ENCODE data around the gene TSPO.
"Not testable (repeated sequence)": the region's sequence is repeated elsewhere in the genome, so short reads cannot be mapped to it uniquely, and the experiment has no call there.

Gene TSPO

GRCh38 chr22:43151251-43152002, at the start of gene TSPO:
Gene TSPO, plus strand, starts transcription at chr22:43151559. Its CDS starts 7,680 bp downstream, at chr22:43159239.
- DNase-seq (ENCODE audit: low read depth in 2 of 2): peak; percentile 42 to 52

GRCh38 chr22:43104056-43104625, 47.2 kb upstream of the TSPO start:
- not testable (repeated sequence) for DNase-seq (ENCODE audit: low read depth in 2 of 2)

- not testable (repeated sequence) for DNase-seq (ENCODE audit: low read depth in 2 of 2)
Observed at GRCh38 chr22:43104950-43105349, 46.4 kb upstream of the TSPO start.

DNA sequence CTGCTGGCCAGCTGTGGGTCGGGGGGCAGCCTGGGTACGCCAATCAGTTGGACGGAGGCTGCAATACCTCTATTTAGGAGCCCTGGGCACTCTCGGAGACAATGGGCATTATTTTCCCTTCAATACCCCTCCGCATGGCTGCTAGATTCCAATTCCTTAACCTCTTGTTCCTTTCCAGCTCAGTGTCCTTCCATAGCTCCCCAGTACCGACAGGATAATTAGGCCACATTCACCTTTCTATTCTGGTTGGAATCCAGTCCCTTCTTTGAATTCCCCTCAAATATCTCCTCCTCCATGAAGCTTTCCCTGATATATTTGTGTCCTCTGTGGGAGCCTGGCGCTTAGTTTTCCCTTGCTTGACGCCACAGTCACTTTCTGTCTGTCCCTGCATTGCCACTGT, 45.1 kb upstream of the TSPO start:
- DNase-seq (ENCODE audit: low read depth in 2 of 2): no peak

DNA sequence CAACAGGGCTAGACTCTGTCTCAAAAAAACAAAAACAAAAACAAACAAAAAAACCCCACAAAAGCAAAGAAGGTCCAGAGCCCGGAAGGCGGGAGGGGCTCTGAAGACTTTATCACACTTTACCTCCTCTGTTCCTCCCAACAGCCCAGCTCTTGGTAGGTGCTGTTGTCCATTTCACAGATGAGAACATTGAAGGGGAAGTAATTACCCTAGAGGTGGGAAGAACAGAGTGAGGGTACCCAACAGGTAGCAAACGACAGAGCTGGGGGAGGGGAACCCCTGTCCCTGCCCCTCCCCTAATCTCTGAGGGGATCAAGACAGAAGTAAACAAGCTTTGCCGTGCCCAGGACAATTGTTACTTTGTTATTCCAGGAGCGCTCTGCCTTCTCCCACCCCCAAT, 41.8 kb upstream of the TSPO start:
- no peak for DNase-seq (ENCODE audit: low read depth in 2 of 2)

DNA sequence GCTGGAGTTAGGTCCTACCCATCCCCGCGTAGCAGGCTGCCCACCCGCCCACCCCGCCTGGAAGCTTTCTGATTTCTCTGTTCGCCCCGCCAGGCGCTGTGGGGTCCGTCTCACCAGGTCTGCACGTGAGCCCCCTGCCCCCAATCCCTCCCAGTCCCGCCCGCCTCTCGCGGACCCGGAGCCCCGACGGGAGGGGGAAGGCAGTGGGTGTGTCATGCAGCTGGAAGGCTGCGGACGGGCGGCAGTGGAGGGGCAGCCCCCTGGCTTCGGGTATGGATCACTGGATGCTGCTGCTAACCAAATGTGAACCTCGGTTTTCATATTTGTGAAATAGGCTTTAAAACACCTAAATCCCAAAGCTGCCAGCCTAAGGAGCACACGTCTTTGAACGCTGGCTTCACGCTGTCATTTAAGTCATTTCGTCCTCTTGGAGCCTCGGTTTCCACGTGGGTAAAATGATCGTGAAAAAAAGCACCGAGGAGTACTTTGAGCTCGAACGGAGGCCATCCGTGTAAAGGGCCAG, 41.4 kb upstream of the TSPO start:
- DNase-seq (ENCODE audit: low read depth in 2 of 2): no peak

- DNase-seq (ENCODE audit: low read depth in 2 of 2): peak in 1 of 2 donors; percentile 19
Observed at GRCh38 chr22:43110444-43110926, 40.9 kb upstream of the TSPO start, which contains the start of gene BIK. Gene BIK, plus strand, starts transcription at chr22:43110750. Its CDS starts 13,273 bp downstream, at chr22:43124023.

- no peak for DNase-seq (ENCODE audit: low read depth in 2 of 2)
Observed at GRCh38 chr22:43110927-43111623, 40.3 kb upstream of the TSPO start.

DNA sequence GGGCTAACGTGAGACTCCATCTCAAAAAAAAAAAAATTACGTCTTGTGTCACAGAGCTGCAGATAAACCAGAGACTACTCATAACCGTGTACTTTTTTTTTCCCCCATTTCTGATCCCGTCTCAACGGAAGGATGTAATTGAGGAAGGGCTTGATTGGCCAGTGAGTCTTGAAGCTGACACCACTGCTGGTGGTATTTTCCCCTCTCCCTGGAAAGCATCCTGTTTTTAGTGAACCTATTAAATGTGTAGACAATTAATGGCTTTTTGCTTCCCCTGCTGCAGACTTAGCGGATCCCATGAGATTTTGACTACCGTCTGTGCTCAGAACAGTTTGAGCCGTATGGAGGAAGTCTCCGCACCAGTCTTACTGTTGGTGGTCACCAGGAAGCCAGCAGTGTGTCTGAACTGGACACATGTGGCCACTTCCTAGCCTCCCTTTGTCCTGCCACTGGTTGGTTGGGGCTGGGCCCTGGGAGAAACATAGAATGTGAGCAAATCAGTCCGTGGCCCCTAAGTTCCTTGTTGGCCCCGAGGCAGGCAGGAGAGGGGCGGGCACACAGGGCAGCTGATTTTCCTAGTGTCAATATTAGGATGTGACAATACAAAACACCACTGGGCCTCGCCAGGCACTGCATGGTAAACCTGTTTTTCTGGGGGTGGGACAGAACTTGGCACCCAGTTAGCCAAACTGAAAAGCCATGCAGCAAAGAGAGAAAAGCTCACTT, 37.7 kb upstream of the TSPO start:
- DNase-seq (ENCODE audit: low read depth in 2 of 2): no peak

DNA sequence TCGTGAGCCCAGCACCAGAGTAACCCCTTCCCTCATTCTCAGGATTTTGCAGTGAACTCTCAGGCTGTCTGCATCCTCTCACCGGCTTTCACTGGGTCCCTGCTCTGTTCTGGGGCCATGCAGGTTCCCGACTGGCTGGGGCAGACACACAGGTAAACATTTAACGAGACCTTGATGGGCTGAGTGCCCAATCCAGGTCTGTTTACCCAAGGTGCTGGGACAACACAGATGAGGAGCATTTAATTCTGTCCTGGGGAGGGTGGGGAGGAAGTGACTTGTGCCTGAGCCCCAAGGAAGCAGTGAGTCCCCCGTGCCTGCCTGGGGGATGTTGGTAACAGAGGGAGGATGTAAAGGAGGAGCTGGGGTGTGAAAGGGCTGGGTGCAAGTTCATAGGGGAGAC, 36.4 kb upstream of the TSPO start:
- DNase-seq (ENCODE audit: low read depth in 2 of 2): no peak

DNA sequence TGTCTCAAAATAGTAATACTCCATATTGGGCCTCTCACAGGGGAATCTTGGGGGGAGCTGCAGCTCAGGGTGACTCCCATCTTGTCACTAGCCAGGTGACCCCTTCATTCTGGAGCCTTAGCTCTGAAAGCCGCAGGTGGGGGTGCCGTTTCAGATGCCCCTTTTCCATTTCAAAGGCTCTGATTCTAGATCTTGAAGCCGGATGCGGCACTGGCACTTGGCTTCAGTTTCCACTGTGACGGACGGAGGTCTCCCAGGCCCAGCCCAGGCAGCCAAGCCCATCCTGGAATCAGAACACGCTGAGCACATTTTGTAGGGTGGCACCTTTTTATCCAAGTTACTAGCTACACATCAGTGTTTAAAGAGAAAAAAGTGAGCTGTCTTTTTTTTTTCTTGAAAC, 34.4 kb upstream of the TSPO start:
- DNase-seq (ENCODE audit: low read depth in 2 of 2): no peak

DNA sequence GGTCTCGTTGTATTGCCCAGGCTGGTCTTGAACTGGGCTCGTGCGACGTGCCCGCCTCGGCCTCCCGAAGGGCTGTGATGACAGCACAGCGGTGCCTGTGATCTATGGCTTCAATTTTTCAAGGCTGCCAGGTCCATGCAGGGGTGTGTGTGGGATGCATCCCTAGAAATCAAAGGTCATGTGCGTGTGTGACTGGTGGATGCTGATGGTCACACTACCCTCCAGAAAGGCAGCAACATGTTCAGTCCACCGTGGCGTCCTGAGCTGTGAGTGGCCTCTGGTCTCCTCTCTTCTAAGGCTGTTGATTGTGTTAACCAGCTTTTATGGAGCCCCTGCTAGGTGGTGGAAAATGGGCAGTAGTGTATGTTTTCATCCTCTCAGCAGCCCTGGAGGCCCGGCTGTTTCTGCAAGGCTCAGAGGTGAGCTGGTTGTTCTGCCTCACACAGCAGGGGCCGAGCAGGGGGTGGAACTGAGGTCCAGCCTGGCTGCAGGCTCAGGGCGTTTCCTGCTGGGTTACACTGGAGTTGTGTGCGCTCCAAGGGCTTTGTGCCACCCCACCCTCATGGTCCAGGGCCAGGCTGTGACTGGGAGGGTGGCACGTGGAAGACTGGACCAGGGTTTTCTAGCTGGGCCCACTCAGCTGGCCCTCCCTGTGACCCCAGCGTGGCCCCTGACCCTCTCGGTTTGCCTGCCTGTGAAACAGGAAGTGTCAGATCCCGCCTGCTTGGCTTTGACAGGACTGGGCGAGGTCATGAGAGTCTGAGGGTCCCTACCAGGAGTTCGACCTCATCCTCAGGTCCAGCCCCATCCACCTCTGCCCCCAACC, 33.1 kb upstream of the TSPO start:
- no peak for DNase-seq (ENCODE audit: low read depth in 2 of 2)

DNA sequence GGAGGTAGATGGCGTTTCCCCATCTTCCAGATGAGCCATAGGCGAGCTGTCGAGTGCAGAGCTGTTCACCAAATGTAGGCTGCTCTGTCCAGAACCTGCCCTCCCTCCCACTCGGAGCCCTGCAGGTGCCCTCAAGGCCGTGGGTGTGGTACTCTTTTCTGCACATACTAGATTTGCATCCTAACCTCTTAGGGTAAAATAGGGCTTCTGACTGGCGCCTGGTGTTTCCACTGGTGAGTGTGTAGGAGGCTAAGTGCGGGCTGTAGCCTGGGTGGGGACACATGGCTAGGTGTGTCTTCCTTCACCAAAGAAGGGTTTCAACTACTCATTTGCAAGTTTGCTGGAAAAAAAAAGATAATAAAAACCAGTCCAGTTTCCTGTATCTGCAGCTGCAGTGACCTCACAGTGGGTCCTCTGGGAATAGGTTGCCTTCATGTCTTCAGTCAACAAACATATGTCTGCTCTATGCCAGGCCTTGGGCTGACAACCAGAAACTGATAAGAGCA, 32.4 kb upstream of the TSPO start:
- no peak for DNase-seq (ENCODE audit: low read depth in 2 of 2)

GRCh38 chr22:43126501-43127165, 24.7 kb upstream of the TSPO start:
- no peak for DNase-seq (ENCODE audit: low read depth in 2 of 2)

- no peak for DNase-seq (ENCODE audit: low read depth in 2 of 2)
Observed at GRCh38 chr22:43127166-43127908, 24.0 kb upstream of the TSPO start.

DNA sequence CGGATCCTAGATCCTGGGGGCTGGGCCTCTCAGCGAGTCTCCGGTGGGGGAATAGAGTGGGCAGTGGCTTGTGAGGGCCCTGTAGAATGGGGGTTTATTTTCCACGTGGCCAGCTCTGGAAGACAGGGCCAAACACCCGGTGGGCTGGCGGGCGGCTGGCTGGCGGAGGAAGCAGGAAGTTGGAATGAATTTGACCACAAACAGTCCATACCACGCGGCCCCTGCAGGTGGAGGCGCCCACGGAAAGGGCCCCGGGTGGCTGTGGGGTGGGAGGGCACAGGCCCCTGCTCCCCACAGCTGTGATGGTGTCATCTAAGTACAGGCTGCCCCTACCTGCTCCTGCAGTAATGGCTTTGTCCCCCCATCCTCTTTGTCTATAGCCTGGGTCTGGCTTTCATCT, 23.2 kb upstream of the TSPO start:
- no peak for DNase-seq (ENCODE audit: low read depth in 2 of 2)

GRCh38 chr22:43128928-43129424, 22.4 kb upstream of the TSPO start:
- DNase-seq (ENCODE audit: low read depth in 2 of 2): no peak

DNA sequence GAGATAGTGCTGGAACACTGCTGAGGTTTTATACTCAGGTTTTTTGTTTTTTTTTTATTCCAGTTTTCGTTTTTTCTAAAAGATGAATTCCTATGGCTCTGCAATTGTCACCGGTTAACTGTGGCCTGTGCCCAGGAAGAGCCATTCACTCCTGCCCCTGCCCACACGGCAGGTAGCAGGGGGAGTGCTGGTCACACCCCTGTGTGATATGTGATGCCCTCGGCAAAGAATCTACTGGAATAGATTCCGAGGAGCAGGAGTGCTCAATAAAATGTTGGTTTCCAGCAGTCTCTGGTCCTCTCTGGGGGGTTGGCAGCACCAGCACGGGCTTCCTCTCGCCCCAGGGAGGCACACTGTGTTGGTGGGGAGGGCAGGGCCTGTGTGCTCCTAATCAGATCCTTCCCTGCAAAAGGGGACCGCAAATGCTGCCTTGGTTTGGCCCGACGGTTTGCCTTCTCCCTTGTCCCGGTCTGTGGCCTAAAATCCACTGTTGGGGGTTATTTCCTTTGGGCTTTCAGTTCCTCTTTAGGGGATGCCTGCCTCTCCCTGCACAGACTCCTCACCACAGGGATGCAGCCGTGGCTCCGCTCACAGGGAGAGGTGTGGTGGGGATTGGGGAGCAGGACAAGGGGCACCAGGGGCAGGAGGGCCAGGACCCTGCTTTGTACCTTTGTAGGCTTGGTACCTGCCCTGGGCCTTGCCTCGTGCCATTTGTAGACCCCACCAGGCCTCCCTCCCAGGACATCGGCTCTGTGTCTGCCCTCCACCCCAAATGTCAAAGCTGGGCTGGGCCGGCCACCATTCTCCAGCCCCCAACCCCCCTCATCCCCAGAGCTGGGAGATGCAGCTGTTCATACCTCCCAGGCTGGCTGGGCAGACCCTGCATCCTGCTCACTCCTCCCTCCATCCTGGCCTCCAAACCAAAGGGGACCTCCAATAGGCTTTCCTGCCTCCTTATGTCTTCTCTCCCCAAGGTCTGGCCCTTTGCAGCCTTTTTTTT, 21.6 kb upstream of the TSPO start:
- no peak for DNase-seq (ENCODE audit: low read depth in 2 of 2)
